HEK293 (cell line): ENCODE measurements around the gene ZNF343.

ENCODE experiments used
- CTCF ChIP-seq: fragments of 450-650 bp; formaldehyde crosslinking; IDR thresholded peaks from 2 replicates; pipeline ENCODE4 v1.5.1; 2016; ENCODE audit warnings: missing biosample characterization, missing genetic modification characterization
- ZBTB11 ChIP-seq: fragments of 450-650 bp; formaldehyde crosslinking; conservative IDR thresholded peaks from 2 replicates; pipeline ENCODE4 v1.5.1; 2016; ENCODE audit warnings: low read depth, missing biosample characterization, missing genetic modification characterization
- ZNF660 ChIP-seq: fragments of 450-650 bp; IDR thresholded peaks from 2 replicates; pipeline ENCODE4 v1.5.1; 2018; ENCODE audit warnings: missing biosample characterization, mild to moderate bottlenecking, missing genetic modification characterization

- TF ChIP-seq ZNF660 (tag by site-specific recombination), result no peak
- TF ChIP-seq CTCF (tag by site-specific recombination), result no peak
- no peak for TF ChIP-seq ZBTB11 (tag by site-specific recombination)
Measured at GRCh38 chr20:2485661-2486060, 23.1 kb downstream of the ZNF343 start.
